Measurements from ENCODE around the gene VIPR1. TPM values are rescaled to one million over a fixed set of nuclear protein-coding genes. Genes with fewer than 3 reads are reported as not detected.
A peak's percentile ranks its signal among the peaks of the same experiment; 100 is the strongest.

VIPR1 gene
- total RNA-seq, 4 donors from 2014 or later, result 3.0 to 6.6 (median 4.6) TPM

- H3K27me3 ChIP-seq, result no peaks in the 10 kb centered on the region
- TF ChIP-seq EP300 (IDR thresholded peaks at IDR 0.05) (no peak), POLR2AphosphoS5 (IDR thresholded peaks at IDR 0.05) (no peak), POLR2A (IDR thresholded peaks at IDR 0.05; ENCODE audit: low read depth) (no peak)
- TF ChIP-seq, protein P1, sequence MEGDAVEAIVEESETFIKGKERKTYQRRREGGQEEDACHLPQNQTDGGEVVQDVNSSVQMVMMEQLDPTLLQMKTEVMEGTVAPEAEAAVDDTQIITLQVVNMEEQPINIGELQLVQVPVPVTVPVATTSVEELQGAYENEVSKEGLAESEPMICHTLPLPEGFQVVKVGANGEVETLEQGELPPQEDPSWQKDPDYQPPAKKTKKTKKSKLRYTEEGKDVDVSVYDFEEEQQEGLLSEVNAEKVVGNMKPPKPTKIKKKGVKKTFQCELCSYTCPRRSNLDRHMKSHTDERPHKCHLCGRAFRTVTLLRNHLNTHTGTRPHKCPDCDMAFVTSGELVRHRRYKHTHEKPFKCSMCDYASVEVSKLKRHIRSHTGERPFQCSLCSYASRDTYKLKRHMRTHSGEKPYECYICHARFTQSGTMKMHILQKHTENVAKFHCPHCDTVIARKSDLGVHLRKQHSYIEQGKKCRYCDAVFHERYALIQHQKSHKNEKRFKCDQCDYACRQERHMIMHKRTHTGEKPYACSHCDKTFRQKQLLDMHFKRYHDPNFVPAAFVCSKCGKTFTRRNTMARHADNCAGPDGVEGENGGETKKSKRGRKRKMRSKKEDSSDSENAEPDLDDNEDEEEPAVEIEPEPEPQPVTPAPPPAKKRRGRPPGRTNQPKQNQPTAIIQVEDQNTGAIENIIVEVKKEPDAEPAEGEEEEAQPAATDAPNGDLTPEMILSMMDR (IDR thresholded peaks at IDR 0.05), result no peak
- no peak for DNase-seq (ENCODE audit: extremely low spot score)
- intact Hi-C loops (cut with DNase I), result no loop called here
- H3K4me1 ChIP-seq, result peaks cover 0 to 4% (median 0%) of the 10 kb centered on the region in 4 donors
- 98% methylated on average over 4 of the region's 4 CpGs for WGBS
- no peaks in the 10 kb centered on the region for H3K36me3 ChIP-seq
- no peak overlapping the region for H3K4me3 ChIP-seq
- no peaks in the 10 kb centered on the region for H3K9me3 ChIP-seq
- H3K27ac ChIP-seq (replicated peaks in 1 of 4), result no peak overlapping the region
Observed at GRCh38 chr3:42532229-42532628, 29.8 kb downstream of the VIPR1 start.

DNA sequence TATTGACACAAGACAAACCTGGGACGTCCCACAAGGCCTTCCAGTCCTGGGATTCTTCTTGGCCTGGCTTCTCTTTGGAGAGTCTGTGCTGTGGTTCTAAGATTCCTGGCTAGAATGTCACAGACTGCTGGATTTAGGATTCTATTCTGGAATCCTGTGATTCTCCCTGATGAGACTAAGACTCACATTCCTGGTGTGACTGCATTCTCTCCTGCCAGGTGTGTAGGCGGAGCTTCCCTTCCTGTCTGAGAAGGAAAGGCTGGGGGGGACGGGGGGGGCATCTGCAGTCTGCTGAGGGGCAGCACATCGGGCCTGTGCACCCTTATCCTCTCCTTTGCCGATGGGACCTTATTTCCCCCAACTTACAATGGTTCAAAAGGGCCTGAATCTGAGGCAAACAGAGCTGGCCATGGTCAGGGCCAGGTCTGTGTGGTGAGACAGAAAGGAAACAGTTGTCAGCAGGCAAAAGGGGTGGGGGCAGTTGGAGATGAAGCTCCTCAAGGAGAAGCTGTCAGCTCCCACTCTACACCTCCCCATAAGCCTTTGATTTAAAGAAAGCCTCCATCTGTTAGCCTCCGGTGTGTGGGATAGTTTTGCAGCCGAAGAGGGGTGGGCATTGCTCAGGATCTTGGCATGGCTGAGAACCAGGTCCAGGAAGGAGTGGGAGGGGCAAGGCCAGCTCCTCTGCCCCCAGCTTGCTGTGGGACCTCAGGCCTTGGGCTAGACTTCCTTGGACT is 30.9 kb downstream of the VIPR1 start:
- WGBS, result 73% methylated on average over 4 of the region's 7 CpGs
- Histone ChIP-seq H3K27me3 (no peaks in the 10 kb centered on the region), H3K36me3 (no peaks in the 10 kb centered on the region), H3K4me3 (no peak overlapping the region), H3K4me1 (no peaks in the 10 kb centered on the region), H3K27ac (replicated peaks in 1 of 4) (no peak overlapping the region), H3K9me3 (no peaks in the 10 kb centered on the region)
- intact Hi-C loops (cut with DNase I), result no loop called here
- no peak for DNase-seq (ENCODE audit: extremely low spot score)
- no peak for TF ChIP-seq EP300 (IDR thresholded peaks at IDR 0.05)
- no peak for TF ChIP-seq POLR2AphosphoS5 (IDR thresholded peaks at IDR 0.05)
- TF ChIP-seq, protein P1 (IDR thresholded peaks at IDR 0.05), result no peak
- TF ChIP-seq POLR2A (IDR thresholded peaks at IDR 0.05; ENCODE audit: low read depth), result no peak

DNA sequence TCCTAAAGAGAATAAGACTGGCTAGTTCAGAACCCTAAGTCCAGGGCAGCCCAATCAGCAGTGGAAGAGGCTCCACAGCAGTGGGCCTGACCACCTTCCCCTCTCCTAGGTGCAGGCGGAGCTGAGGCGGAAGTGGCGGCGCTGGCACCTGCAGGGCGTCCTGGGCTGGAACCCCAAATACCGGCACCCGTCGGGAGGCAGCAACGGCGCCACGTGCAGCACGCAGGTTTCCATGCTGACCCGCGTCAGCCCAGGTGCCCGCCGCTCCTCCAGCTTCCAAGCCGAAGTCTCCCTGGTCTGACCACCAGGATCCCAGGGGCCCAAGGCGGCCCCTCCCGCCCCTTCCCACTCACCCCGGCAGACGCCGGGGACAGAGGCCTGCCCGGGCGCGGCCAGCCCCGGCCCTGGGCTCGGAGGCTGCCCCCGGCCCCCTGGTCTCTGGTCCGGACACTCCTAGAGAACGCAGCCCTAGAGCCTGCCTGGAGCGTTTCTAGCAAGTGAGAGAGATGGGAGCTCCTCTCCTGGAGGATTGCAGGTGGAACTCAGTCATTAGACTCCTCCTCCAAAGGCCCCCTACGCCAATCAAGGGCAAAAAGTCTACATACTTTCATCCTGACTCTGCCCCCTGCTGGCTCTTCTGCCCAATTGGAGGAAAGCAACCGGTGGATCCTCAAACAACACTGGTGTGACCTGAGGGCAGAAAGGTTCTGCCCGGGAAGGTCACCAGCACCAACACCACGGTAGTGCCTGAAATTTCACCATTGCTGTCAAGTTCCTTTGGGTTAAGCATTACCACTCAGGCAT is 33.7 kb downstream of the VIPR1 start:
- Histone ChIP-seq H3K36me3 (no peaks in the 10 kb centered on the region), H3K4me3 (no peak overlapping the region), H3K27ac (replicated peaks in 1 of 4) (no peak overlapping the region), H3K9me3 (no peaks in the 10 kb centered on the region), H3K27me3 (no peaks in the 10 kb centered on the region), H3K4me1 (no peaks in the 10 kb centered on the region)
- intact Hi-C loops (cut with DNase I), result no loop called here
- TF ChIP-seq EP300 (IDR thresholded peaks at IDR 0.05), result no peak
- TF ChIP-seq POLR2A (IDR thresholded peaks at IDR 0.05; ENCODE audit: low read depth), result no peak
- TF ChIP-seq POLR2AphosphoS5 (IDR thresholded peaks at IDR 0.05), result no peak
- TF ChIP-seq, protein P1 (IDR thresholded peaks at IDR 0.05), result peak in 1 of 3 experiments; percentile 28
- 57% methylated on average over 5 of the region's 35 CpGs for WGBS
- DNase-seq (ENCODE audit: extremely low spot score), result no peak

GRCh38 chr3:42537350-42537749 is 34.9 kb downstream of the VIPR1 start:
- Histone ChIP-seq H3K4me1 (no peaks in the 10 kb centered on the region), H3K36me3 (no peaks in the 10 kb centered on the region), H3K4me3 (no peak overlapping the region), H3K27ac (replicated peaks in 1 of 4) (no peak overlapping the region), H3K9me3 (no peaks in the 10 kb centered on the region), H3K27me3 (no peaks in the 10 kb centered on the region)
- intact Hi-C loops (cut with DNase I), result no loop called here
- TF ChIP-seq POLR2AphosphoS5 (IDR thresholded peaks at IDR 0.05) (no peak), POLR2A (IDR thresholded peaks at IDR 0.05; ENCODE audit: low read depth) (no peak), EP300 (IDR thresholded peaks at IDR 0.05) (no peak)
- TF ChIP-seq, protein P1 (IDR thresholded peaks at IDR 0.05), result no peak
- DNase-seq (ENCODE audit: extremely low spot score), result no peak
